Middle frontal gyrus (tissue), 1 donor: ENCODE results near the gene TMEM18.

Experiments
- DNase-seq: peaks from one replicate; pipeline ENCODE4 v3.0.0-alpha.2; 2015; ENCODE audit warnings: low spot score; ENCODE audit errors: extremely low spot score

TMEM18 gene

GRCh38 chr2:652881-653480 is 24.2 kb downstream of the TMEM18 start:
- no peak for DNase-seq

DNA sequence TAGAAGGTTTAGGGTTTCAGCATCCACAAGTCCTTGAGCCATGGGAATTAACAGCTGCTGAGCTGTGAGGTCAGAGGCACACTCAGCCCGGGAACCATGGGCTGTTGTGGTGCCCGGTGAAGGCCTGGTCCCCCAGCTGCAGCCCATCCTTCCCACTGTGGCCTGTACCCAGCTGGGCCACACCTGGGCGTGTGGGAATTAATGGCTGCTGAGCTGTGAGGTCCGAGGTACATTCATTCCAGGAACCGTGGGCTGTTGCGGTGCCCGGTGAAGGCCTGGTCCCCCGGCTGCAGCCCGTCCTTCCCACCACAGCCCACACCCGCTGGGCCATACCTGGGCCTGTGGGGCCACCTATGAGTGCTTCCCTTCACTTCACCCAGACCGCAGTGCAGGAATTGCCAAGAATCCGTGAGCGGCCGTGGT is 25.2 kb downstream of the TMEM18 start:
- no peak for DNase-seq

DNA sequence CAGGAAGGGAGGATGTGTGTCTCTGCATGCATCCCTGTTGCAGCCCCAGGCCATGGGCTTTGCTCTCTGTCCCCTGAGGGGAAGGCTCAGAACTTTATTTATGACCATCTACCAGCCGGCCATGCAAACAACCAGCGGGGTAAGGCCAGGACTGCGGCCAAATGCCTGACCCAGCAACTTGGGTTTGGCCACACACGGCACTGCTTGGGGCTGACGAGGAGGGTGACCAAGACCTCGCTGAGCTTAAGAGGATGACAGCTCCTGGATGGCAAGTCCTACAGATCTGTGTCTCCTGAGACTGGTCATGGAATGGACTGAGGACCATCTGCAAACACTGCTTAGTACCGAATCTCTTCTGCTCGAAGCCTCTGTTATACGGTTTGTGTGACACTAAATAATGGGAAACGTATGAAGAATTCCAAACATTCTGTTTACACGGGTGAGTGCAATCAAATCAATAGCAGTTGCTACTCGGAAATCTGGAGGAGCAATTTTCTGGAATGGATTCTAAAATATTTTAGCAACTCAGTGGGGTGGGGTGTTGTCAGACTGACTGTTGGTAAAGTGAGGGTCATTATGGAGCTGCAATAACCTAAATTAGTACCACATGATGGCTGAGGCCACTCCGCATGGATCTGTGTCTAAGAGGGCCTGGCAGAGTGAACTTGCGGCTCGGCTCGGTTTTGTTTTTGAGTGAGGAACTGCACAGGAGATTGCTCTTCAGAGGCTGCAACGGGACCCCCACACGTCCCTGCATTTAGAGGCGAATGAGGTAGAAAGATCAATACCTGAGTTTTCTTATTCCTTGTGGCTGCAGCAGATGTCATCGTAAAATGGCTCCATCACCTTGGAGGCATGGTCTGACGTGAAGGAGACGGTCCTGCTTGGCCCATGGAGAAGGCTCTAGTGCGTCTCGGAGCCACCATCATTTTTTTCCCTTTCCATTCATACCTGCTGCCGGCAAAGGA is 26.6 kb downstream of the TMEM18 start:
- DNase-seq: no peak

DNA sequence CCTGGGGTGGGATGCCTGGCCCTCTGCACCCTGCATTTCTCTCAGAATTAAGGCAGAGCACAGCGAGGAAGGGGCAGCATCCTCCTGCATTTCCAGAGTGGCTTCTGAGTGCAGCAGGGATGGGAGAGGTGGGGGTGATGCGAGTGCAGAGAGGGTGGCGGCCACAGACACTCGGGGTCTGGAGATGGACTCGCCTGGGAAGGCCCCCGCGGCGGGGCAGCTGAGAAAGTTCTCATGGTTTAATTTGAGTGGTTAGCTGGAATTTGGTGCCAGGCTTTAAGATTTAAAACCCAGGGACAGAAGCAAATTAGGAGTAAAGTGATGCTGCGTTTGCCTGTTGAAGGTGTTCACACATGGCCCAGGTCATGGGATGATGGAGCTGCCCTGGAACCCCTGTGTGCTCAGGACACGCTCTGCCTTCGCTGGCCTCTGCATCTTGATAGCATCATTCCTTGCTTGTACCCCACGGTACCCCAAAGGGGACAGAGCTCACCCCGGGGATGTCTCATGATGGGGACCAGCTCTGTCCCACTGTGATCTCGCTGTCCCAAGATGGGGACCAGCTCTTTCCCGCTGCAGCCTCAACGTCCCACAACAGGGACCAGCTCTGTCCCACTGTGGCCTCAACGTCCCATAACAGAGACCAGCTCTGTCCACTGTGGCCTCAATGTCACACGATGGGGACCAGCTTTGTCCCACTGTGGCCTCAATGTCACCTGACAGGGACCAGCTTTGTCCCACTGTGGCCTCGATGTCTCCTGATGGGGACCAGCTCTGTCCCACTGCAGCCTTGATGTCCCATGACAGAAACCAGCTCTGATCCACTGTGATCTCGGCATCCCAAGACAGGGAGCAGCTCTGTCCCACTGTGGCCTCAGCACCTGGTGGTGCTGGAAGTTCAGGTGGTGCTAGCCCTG is 27.5 kb downstream of the TMEM18 start:
- DNase-seq: no peak

DNA sequence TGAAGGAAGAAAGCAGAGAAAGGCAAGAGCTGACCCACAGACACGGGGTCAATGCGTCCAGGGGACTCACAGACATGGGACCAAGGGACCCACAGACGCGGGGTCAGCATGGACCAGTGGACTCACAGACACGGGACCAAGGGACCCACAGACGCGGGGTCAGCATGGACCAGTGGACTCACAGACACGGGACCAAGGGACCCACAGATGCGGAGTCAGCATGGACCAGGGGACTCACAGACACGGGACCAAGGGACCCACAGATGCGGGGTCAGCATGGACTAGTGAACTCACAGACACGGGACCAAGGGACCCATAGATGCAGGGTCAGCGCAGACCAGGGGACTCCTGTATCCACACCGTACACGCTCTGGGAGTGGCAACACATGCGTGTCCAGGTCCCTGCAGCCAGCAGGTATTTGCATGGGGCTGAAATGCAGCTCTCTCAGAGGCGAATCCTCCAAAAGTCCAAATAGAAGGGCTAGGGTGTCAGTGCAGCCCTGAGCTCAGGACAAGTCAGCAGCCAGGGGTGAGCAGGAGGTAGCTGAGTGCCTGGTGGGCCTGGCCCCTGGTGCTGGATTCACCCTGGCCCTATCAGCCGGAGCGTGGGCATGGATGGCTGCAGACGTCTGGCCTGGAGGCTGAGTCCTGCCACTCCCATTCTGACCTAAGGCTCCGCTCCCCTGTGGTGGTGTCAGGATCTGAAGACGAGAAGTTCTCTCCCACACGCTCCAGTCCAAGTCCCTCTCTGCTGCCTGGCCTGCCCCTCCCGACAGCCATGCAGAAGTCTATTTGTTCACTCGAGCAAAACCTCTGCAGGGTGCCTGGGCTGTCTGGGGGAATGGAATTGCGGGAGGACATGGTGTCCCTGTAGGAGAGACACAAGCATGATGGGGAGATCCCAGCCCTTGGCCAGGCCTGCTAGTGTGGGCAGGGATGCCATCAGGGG is 28.5 kb downstream of the TMEM18 start:
- DNase-seq: no peak

DNA sequence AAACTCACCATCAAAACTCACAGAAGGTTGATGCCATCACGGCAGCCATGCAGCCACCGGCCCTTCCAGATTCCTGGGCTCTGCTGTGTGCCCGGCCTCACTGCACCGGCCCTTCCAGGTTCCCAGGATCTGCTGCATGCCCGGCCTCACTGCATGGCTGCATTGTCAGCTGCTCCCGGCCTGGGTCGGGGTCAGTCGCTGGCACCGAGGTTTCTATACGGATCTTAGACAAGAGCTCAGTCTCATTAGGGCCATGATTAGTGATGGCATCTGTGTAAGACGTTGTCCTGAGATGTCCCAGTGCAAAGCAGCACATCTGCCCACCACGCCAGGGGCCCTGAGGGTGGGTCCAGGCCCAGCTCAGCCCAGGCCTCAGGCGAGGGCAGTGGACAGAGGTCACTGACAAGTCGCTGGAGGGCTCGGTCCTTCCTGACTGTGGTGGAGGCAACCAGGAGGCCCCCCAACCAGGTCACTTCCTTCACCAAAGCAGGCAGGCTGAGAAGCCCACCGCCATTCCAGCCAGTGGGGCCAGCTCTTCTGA is 29.4 kb downstream of the TMEM18 start:
- DNase-seq: no peak

GRCh38 chr2:647003-647560 is 30.1 kb downstream of the TMEM18 start:
- no peak for DNase-seq

GRCh38 chr2:644871-645270 is 32.3 kb downstream of the TMEM18 start:
- DNase-seq: no peak

DNA sequence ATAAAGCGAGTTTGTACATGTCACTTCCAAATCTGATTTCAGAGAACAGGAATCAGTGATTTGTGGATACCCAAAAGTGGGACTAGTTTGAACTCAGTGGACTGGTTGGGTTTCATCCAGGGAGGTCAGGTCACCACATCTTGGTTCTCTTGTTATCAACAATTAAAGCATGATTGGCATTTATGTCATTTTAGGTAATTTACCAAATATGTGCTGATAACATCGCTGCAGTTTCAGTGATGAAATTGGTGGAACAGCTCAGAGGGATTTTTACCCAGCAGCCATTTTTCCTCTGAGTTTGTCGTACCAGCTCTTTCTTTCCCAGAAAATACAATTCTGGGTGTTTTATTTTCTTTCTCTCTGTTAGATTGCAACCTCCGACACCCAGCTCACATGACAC is 33.4 kb downstream of the TMEM18 start:
- no peak for DNase-seq

GRCh38 chr2:643334-643733 is 33.9 kb downstream of the TMEM18 start:
- no peak for DNase-seq

- no peak for DNase-seq
Measured at GRCh38 chr2:641872-642815, 35.1 kb downstream of the TMEM18 start.

DNA sequence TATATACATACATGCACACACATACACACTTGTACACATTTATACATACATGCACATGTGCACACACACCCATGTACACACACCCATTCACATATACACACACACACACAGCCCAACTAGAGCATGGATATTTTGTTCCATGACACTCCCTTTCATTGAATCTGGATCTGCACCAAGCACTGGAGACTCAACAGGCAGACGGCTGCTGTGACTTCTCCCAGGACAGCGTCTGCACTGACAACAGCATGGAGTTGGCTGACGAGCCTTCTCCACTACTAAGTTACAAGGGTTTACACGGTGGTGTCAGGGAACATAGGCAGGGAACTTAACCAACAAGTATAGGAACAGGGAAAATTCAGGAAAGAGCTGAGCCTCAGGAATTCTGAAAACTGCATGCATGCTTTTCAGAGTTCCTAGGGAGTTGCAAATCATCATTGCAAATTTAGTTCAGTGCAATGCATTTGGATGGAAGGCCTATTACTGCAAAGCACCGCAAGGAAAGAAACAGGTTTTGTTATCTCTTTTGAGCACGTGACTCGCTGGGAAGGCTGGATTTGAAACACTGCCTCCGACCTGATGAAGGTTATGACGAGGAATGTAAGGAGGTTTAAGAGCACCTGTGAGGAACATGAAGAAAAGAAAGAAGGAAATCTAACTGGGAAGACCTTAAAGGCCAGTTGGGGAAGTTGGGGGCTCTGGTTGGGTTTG is 35.9 kb downstream of the TMEM18 start:
- no peak for DNase-seq

DNA sequence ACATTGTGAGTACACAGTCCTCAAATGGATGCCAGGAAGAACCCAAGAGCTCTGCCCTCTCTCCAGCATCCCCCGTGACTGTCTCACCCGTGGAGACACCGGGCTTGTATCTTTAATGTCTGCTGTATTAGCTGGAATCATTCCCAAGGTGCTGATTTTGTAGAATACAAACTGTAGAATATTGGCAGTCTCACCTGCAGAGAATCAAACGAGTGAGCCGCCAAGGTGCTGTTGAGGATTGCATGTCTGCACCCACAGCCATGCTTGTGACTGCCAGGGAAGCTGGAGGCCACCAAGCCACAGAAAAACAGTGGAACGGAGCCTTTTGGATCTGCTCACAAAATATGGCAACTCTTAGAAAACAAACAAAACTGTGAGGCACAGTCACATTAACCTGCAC is 37.5 kb downstream of the TMEM18 start:
- DNase-seq: no peak

- no peak for DNase-seq
Measured at GRCh38 chr2:637804-638203, 39.4 kb downstream of the TMEM18 start.

GRCh38 chr2:637406-637776 is 39.8 kb downstream of the TMEM18 start:
- no peak for DNase-seq

DNA sequence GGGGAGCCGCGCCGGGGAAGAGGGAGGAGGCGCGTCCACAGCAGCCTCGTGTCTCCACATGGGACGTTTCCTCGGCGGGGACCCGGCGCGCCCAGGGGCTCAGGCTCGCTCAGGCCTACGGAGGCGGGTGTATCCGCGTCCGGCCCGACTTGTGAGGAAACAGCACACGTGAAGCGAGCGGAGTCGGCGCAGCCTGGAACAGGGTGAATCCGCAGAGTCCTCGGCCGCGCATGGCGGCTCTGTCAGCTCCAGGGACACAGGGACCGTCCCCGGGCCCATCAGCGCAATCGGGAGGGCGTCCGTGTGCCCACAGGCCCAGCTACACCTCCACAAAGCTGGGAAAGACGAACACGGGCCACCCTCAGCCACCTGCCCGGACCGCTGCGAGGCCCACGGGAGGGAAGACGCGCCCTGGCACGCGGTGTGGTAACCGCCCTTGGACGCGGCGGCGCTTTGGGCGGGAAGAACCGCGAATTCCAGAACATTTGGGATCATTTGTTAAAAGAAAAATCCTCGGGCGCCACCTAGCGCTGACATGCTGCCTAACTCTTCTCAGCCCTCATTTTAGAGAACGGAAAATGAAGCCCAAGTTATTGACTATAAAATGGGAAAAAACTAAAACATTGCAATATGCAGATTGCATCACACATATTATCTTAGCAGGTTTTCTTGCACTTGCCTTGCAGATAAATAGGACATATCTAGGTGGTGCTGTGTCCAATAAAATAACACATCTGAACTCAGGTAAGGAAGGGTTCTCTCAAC is 40.4 kb downstream of the TMEM18 start:
- DNase-seq: peak; percentile 50
